M059J (cell line): Measurements from ENCODE around the gene RAD51C. TPM values are rescaled to one million over a fixed set of nuclear protein-coding genes. Genes with fewer than 3 reads are reported as not detected.
"Not testable (repeated sequence)": the region's sequence is repeated elsewhere in the genome, so short reads cannot be mapped to it uniquely, and the experiment has no call there.

Source experiments
- DNase-seq: peaks from one replicate; pipeline ENCODE4 v3.0.0-alpha.2; 2012; ENCODE audit warnings: low read depth
- total RNA-seq: library from RNA; depleted of rRNA; stranded (reverse); fragments of >200 nt; shearing (Covaris generic); gene quantifications from 2 replicates; pipeline ENCODE4 v1.2.3, GENCODE V29; 2014; rRNA removed

The RAD51C gene
- 41.6 and 55.2 TPM in 2 replicates for total RNA-seq

- peak; percentile 78 for DNase-seq
These were observed at the start of gene RAD51C for GRCh38 chr17:58692239-58693055. TSS of gene RAD51C (plus strand) at chr17:58692602. CDS start at chr17:58692644, 42 bp downstream.

- DNase-seq = peak; percentile 69
These were observed 49.3 kb upstream of the RAD51C start for GRCh38 chr17:58643147-58643546.

GRCh38 chr17:58648236-58648635, 44.2 kb upstream of the RAD51C start:
- no peak for DNase-seq

GRCh38 chr17:58657962-58658803, 34.2 kb upstream of the RAD51C start:
- not testable (repeated sequence) for DNase-seq

GRCh38 chr17:58658804-58659713, 33.3 kb upstream of the RAD51C start:
- peak; percentile 96 for DNase-seq

- DNase-seq = not testable (repeated sequence)
These were observed 32.7 kb upstream of the RAD51C start for GRCh38 chr17:58659714-58660084.

- no peak for DNase-seq
These were observed 31.8 kb upstream of the RAD51C start for GRCh38 chr17:58660621-58661020.

- no peak for DNase-seq
These were observed 30.9 kb upstream of the RAD51C start for GRCh38 chr17:58661499-58661898.

- no peak for DNase-seq
These were observed 28.1 kb upstream of the RAD51C start for GRCh38 chr17:58664302-58664701.

- DNase-seq = no peak
These were observed 26.2 kb upstream of the RAD51C start for GRCh38 chr17:58665946-58666857.

GRCh38 chr17:58666858-58667267, 25.5 kb upstream of the RAD51C start:
- DNase-seq = no peak

GRCh38 chr17:58667934-58668597, 24.3 kb upstream of the RAD51C start:
- peak; percentile 59 for DNase-seq

- no peak for DNase-seq
These were observed 23.8 kb upstream of the RAD51C start for GRCh38 chr17:58668598-58668935.

- DNase-seq = no peak
These were observed 22.5 kb upstream of the RAD51C start for GRCh38 chr17:58669853-58670252.

- DNase-seq = no peak
These were observed 20.4 kb upstream of the RAD51C start for GRCh38 chr17:58671969-58672368.

- peak; percentile 42 for DNase-seq
These were observed 15.1 kb upstream of the RAD51C start for GRCh38 chr17:58677194-58677880.

- DNase-seq = not testable (repeated sequence)
These were observed 14.1 kb upstream of the RAD51C start for GRCh38 chr17:58678287-58678686.

GRCh38 chr17:58679263-58680037, 13.0 kb upstream of the RAD51C start:
- DNase-seq = peak; percentile 56

- no peak for DNase-seq
These were observed 12.4 kb upstream of the RAD51C start for GRCh38 chr17:58680038-58680369.
